Mesothelial cell of epicardium (in vitro differentiated cells): Measurements from ENCODE around the gene DPH1. TPM values are rescaled to one million over a fixed set of nuclear protein-coding genes. Genes with fewer than 3 reads are reported as not detected.

Experiments used
- DNase-seq, 2 experiments: peaks; one replicate each; pipeline ENCODE4 v3.0.0; 2021; ENCODE audit warnings: low spot score in 2 of 2; ENCODE audit not compliant: unreplicated experiment in 2 of 2
- H3K27ac Mint-ChIP-seq: 2 replicates; pipeline ENCODE4 v1.8.0; 2021; ENCODE audit warnings: mixed read lengths
- H3K27me3 Mint-ChIP-seq: 2 replicates; pipeline ENCODE4 v1.8.0; 2021; ENCODE audit warnings: low read depth, mixed read lengths
- H3K36me3 Mint-ChIP-seq: 2 replicates; pipeline ENCODE4 v1.8.0; 2021; ENCODE audit warnings: mixed read lengths
- H3K4me1 Mint-ChIP-seq: 2 replicates; pipeline ENCODE4 v1.8.0; 2021; ENCODE audit warnings: mixed read lengths
- H3K4me3 Mint-ChIP-seq: 2 replicates; pipeline ENCODE4 v1.8.0; 2021; ENCODE audit warnings: mild to moderate bottlenecking, moderate library complexity, mixed read lengths
- H3K9me3 Mint-ChIP-seq: 2 replicates; pipeline ENCODE4 v1.8.0; 2021; ENCODE audit warnings: mixed read lengths
- total RNA-seq: library from RNA; stranded (reverse); gene quantifications from 3 replicates; pipeline ENCODE4 v1.2.1, GENCODE V29; 2021
- TF ChIP-seq, protein P1 (sequence below): fragments of 200-600 bp; sonication (generic); IDR thresholded peaks from one replicate; pipeline ENCODE4 v1.5.0; 2021; ENCODE audit warnings: antibody characterized with exemption; ENCODE audit not compliant: unreplicated experiment

Gene DPH1
- total RNA-seq, 1 donor from 2014 or later: 63.8 TPM

DNA sequence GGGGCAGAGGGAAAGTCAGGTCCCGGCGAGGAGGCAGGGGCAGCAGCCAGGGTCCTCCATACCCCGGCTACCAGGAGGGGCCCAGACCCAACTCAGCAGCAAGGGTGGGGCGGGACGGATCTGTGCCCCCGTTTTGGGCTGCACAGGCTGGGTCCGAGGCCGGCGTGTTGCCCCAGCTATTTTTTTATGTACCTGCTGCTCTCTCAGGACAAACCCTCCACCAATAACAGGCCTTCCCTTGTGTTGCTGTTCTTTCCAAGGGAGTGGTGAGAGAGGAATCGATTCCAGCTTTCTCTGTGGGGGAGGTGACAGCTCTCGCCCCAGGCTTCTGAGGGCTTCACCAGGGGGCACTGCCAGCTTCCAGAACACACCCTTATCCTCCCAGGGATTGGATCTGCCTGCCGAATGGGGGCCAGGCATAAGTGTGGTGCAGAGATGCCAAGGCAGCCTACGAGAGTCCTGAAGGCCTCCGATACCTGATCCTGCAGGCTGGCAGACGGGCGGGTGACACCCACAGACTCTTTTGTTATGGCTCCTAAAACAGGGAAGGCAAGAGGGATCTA is 27.1 kb upstream of the DPH1 start:
- Mint-ChIP-seq H3K27ac (peak overlapping the region; percentile 39), H3K36me3 (no peaks in the 10 kb centered on the region), H3K4me1 (peaks cover 5% of the 10 kb centered on the region), H3K4me3 (no peak overlapping the region), H3K27me3 (peaks cover 3% of the 10 kb centered on the region), H3K9me3 (no peaks in the 10 kb centered on the region)
- DNase-seq: no peak
- TF ChIP-seq, protein P1, sequence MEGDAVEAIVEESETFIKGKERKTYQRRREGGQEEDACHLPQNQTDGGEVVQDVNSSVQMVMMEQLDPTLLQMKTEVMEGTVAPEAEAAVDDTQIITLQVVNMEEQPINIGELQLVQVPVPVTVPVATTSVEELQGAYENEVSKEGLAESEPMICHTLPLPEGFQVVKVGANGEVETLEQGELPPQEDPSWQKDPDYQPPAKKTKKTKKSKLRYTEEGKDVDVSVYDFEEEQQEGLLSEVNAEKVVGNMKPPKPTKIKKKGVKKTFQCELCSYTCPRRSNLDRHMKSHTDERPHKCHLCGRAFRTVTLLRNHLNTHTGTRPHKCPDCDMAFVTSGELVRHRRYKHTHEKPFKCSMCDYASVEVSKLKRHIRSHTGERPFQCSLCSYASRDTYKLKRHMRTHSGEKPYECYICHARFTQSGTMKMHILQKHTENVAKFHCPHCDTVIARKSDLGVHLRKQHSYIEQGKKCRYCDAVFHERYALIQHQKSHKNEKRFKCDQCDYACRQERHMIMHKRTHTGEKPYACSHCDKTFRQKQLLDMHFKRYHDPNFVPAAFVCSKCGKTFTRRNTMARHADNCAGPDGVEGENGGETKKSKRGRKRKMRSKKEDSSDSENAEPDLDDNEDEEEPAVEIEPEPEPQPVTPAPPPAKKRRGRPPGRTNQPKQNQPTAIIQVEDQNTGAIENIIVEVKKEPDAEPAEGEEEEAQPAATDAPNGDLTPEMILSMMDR: no peak

DNA sequence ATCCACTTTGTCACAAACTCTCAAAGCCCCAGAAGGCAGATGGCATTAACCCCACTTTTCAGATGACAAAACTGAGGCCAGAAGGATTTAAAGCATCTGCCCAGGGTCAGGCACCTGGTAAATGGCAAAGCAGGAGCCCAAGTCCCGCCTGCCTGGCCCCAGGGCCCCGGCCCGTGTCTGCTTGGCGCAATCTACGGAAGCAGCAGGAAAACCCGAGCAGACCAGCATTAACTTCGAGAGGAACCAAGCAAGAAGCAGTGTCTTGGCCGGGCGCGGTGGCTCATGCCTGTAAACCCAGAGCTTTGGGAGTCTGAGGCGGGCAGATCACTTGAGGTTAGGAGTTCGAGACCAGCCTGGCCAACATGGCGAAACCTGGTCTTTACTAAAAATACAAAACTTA is 26.4 kb upstream of the DPH1 start:
- Mint-ChIP-seq H3K4me3 (no peak overlapping the region), H3K27me3 (peaks cover 3% of the 10 kb centered on the region), H3K9me3 (no peaks in the 10 kb centered on the region), H3K4me1 (peaks cover 5% of the 10 kb centered on the region), H3K27ac (no peak overlapping the region), H3K36me3 (no peaks in the 10 kb centered on the region)
- TF ChIP-seq, protein P1: no peak
- no peak for DNase-seq

DNA sequence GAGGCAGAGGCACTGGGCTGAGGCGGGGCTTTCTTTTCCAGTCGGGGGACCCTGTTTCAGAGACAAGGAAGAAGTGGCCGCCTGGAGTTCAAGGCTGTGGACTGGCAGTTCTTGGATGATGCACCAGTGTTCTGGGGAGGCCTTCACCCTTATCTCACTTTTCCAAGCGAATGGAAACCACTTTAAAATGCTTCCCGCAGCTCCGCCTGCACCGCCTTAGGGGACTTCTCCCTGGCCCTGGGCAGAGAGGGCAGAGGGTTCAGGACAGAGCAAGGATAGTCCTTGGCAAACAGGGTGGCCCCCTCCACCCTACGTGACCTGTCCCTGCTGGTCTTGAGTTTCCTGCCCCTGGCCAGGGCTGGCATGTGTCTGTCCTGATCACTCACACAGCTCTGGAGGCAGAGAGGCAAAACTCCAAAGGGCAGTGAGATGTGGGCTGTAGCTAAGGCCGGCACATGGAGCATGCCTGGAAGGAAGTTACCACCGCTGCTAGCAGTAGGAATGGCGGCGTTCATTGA is 25.5 kb upstream of the DPH1 start:
- Mint-ChIP-seq H3K4me3 (no peak overlapping the region), H3K27me3 (peaks cover under 1% of the 10 kb centered on the region), H3K36me3 (no peaks in the 10 kb centered on the region), H3K4me1 (peaks cover 3% of the 10 kb centered on the region), H3K27ac (no peak overlapping the region), H3K9me3 (no peaks in the 10 kb centered on the region)
- no peak for DNase-seq
- TF ChIP-seq, protein P1: no peak

DNA sequence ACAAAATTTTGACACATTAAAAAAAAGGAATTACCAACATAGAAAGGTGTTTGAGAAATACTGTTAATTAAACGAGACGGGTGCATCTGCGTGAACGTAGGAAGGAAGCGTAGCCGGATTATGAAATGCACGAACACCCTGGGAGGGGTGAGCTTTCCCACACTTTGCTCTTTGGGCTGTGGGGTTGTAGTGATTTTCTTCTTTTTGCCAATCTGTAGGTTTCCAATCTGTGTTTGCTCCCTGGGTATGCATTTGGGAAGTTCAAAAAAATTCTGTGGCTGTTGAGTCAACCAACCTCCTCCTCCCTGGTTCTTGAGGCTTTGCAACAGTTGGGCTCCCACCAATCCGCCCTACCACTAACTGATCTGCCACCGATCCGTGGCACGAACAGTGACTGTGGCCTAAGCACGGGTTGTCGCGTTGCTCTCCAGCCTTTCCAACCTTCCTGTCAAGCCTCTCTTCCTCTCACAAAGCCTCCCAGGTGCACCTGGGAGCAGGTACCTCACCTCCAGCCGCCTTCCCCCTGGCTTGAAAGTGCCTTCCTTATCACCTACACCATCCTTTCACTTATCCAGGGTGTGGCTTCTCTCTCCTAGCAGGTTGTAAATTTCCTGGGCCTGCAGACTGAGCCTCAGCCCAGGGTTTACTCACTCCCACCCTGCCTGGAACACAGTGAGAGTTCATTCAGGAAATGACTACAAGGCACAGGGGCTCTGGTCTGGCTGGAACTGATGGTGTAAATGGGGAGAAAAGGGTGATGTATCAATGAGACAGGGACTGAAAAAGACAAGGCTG is 21.4 kb upstream of the DPH1 start:
- Mint-ChIP-seq H3K27me3 (peaks cover 3% of the 10 kb centered on the region), H3K4me1 (peaks cover 12% of the 10 kb centered on the region), H3K36me3 (no peaks in the 10 kb centered on the region), H3K4me3 (no peak overlapping the region), H3K27ac (no peak overlapping the region), H3K9me3 (peaks cover 4% of the 10 kb centered on the region)
- TF ChIP-seq, protein P1: no peak
- DNase-seq: no peak

DNA sequence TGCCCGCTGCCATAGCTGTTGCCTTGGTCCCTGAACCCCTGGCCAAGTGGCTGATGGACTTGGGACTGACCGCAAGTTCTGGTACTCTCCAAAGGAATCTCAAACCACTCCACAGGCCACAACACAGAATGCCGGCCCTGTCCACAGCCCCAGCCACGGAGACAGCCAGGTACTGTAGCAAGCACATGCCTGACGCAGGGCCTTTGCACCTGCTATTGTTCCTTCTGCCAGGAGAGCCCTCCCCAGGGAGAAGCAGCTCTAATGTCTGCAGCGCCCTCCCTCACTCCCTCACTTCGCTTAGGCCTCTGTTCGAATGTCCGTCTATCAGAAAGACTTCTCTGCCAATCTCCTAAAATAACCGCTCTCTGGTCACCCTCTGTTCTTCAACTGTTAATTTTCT is 20.2 kb upstream of the DPH1 start:
- Mint-ChIP-seq H3K4me3 (no peak overlapping the region), H3K9me3 (peaks cover 4% of the 10 kb centered on the region), H3K27ac (no peak overlapping the region), H3K27me3 (peaks cover 9% of the 10 kb centered on the region), H3K36me3 (no peaks in the 10 kb centered on the region), H3K4me1 (peaks cover 12% of the 10 kb centered on the region)
- TF ChIP-seq, protein P1: no peak
- no peak for DNase-seq
